ENCODE results near the gene PTPRD.

The PTPRD gene

DNA sequence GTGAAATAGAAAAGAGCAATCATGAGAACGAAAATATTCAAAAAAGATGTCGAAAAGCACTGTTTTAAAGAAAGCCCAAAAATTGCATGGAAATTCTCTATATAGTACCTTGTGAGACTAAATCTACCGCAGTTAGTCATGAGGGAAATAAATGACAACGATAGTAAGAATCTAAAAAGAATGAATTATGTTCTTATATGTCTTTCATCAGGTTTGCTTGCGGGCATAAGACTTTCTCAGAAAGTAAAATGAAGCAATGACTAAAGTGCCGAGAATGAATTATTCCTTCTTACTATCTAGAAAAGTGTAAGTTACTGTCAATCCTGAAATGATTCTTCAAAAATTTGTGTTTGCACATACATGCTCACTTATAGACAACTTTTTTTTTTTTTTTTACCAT lies 26.4 kb downstream of the PTPRD start:
- Histone ChIP-seq H4K20me1 (ENCODE audit: control insufficient read depth, insufficient read depth, low read depth, low read length) (no peaks in the 10 kb centered on the region), H3K4me2 (ENCODE audit: low read length) (no peak overlapping the region), H3K4me1 (ENCODE audit: control insufficient read depth, low read length) (no peaks in the 10 kb centered on the region), H3K27me3 (ENCODE audit: control insufficient read depth, low read length) (no peaks in the 10 kb centered on the region), H3K9me3 (ENCODE audit: control insufficient read depth, insufficient read depth, low read length) (no peaks in the 10 kb centered on the region), H3K79me2 (ENCODE audit: control insufficient read depth, low read length) (no peaks in the 10 kb centered on the region), H3K27ac (ENCODE audit: low read depth, low read length) (no peak overlapping the region), H3F3A (ENCODE audit: control insufficient read depth, insufficient read depth) (no peaks in the 10 kb centered on the region), H3K36me3 (ENCODE audit: control insufficient read depth, low read length) (no peaks in the 10 kb centered on the region), H3K9me2 (replicated peaks; ENCODE audit: control insufficient read depth, low read length) (no peaks in the 10 kb centered on the region), H3K4me3 (ENCODE audit: low read length) (no peak overlapping the region)
- no peak for TF ChIP-seq EZH2phosphoT487 (IDR thresholded peaks at IDR 0.05; ENCODE audit: borderline replicate concordance, low read length)
- TF ChIP-seq, protein P1, sequence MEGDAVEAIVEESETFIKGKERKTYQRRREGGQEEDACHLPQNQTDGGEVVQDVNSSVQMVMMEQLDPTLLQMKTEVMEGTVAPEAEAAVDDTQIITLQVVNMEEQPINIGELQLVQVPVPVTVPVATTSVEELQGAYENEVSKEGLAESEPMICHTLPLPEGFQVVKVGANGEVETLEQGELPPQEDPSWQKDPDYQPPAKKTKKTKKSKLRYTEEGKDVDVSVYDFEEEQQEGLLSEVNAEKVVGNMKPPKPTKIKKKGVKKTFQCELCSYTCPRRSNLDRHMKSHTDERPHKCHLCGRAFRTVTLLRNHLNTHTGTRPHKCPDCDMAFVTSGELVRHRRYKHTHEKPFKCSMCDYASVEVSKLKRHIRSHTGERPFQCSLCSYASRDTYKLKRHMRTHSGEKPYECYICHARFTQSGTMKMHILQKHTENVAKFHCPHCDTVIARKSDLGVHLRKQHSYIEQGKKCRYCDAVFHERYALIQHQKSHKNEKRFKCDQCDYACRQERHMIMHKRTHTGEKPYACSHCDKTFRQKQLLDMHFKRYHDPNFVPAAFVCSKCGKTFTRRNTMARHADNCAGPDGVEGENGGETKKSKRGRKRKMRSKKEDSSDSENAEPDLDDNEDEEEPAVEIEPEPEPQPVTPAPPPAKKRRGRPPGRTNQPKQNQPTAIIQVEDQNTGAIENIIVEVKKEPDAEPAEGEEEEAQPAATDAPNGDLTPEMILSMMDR (IDR thresholded peaks at IDR 0.05; ENCODE audit: low read depth, low read length, poor library complexity, severe bottlenecking) = no peak

DNA sequence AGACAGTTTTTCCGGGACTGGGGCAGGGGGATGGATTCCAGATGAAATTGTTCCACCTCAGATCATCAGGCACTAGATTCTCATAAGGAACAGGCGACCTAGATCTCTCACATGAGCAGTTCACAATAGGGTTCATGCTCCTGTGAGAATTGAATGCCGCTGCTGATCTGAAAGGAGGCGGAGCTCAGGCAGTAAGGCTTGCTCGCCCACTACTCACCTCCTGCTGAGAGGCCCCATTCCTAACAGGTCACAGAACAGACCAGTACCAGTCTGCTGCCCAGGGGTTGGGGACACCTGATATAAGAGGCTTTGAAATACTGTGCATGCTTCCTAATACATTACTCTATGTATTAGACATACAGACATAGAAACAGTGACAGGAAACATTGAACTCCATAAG lies 41.1 kb downstream of the PTPRD start:
- H3K9me3 ChIP-seq (ENCODE audit: control insufficient read depth, insufficient read depth, low read length) = no peaks in the 10 kb centered on the region
- H3K4me2 ChIP-seq (ENCODE audit: low read length) = no peak overlapping the region
- no peaks in the 10 kb centered on the region for H3K4me1 ChIP-seq (ENCODE audit: control insufficient read depth, low read length)
- no peaks in the 10 kb centered on the region for H3K79me2 ChIP-seq (ENCODE audit: control insufficient read depth, low read length)
- H3F3A ChIP-seq (ENCODE audit: control insufficient read depth, insufficient read depth) = no peaks in the 10 kb centered on the region
- no peaks in the 10 kb centered on the region for H3K27me3 ChIP-seq (ENCODE audit: control insufficient read depth, low read length)
- H4K20me1 ChIP-seq (ENCODE audit: control insufficient read depth, insufficient read depth, low read depth, low read length) = no peaks in the 10 kb centered on the region
- H3K27ac ChIP-seq (ENCODE audit: low read depth, low read length) = no peak overlapping the region
- TF ChIP-seq, protein P1 (IDR thresholded peaks at IDR 0.05; ENCODE audit: low read depth, low read length, poor library complexity, severe bottlenecking) = no peak
- TF ChIP-seq EZH2phosphoT487 (IDR thresholded peaks at IDR 0.05; ENCODE audit: borderline replicate concordance, low read length) = no peak
- no peak overlapping the region for H3K4me3 ChIP-seq (ENCODE audit: low read length)
- H3K36me3 ChIP-seq (ENCODE audit: control insufficient read depth, low read length) = no peaks in the 10 kb centered on the region
- H3K9me2 ChIP-seq (replicated peaks; ENCODE audit: control insufficient read depth, low read length) = no peaks in the 10 kb centered on the region

GRCh38 chr9:10566848-10567247 lies 46.0 kb downstream of the PTPRD start:
- Histone ChIP-seq H3K27ac (ENCODE audit: low read depth, low read length) (no peak overlapping the region), H3K9me2 (replicated peaks; ENCODE audit: control insufficient read depth, low read length) (no peaks in the 10 kb centered on the region), H3F3A (ENCODE audit: control insufficient read depth, insufficient read depth) (no peaks in the 10 kb centered on the region), H3K4me3 (ENCODE audit: low read length) (no peak overlapping the region), H3K36me3 (ENCODE audit: control insufficient read depth, low read length) (no peaks in the 10 kb centered on the region), H3K27me3 (ENCODE audit: control insufficient read depth, low read length) (no peaks in the 10 kb centered on the region), H3K4me1 (ENCODE audit: control insufficient read depth, low read length) (no peaks in the 10 kb centered on the region), H3K79me2 (ENCODE audit: control insufficient read depth, low read length) (no peaks in the 10 kb centered on the region), H3K4me2 (ENCODE audit: low read length) (no peak overlapping the region), H4K20me1 (ENCODE audit: control insufficient read depth, insufficient read depth, low read depth, low read length) (no peaks in the 10 kb centered on the region), H3K9me3 (ENCODE audit: control insufficient read depth, insufficient read depth, low read length) (no peaks in the 10 kb centered on the region)
- TF ChIP-seq, protein P1 (IDR thresholded peaks at IDR 0.05; ENCODE audit: low read depth, low read length, poor library complexity, severe bottlenecking) = no peak
- no peak for TF ChIP-seq EZH2phosphoT487 (IDR thresholded peaks at IDR 0.05; ENCODE audit: borderline replicate concordance, low read length)

Data from DOHH2 (cell line).